HepG2 (cell line): Measurements from ENCODE around the gene MRPL2. TPM values are rescaled to one million over a fixed set of nuclear protein-coding genes. Genes with fewer than 3 reads are reported as not detected.

Experiments
- ZNF83 ChIP-seq: sonication (generic); formaldehyde crosslinking; IDR thresholded peaks from 2 replicates; pipeline ENCODE4 v1.4.0; 2020; ENCODE audit warnings: missing genetic modification reagents, mild to moderate bottlenecking, borderline replicate concordance
- polyA plus RNA-seq, 8 experiments: library from polyadenylated mRNA; depleted of rRNA in 3 of 8; stranded (reverse) in 7 of 8; unstranded in 1 of 8; fragments of >200 nt; fragmentation: Illumina TruSeq in 4 of 8; extraction: Trizol in 4 of 8; gene quantifications; 2 replicates each; pipeline versions ENCODE4 v1.2.1 to v1.2.3, GENCODE V29; 2011 to 2016; ENCODE audit warnings: low read depth in 4 of 8, missing spikeins in 1 of 8, mixed read lengths in 1 of 8; ENCODE audit not compliant: insufficient read depth in 1 of 8
- total RNA-seq, 5 experiments: library from RNA; depleted of rRNA; stranded (reverse); fragments of >200 nt; fragmentation: Illumina TruSeq; extraction: Trizol; gene quantifications; 2 replicates each; pipeline ENCODE4 v1.2.3, GENCODE V29; 2016; ENCODE audit warnings: low read depth in 1 of 5
- TF ChIP-seq, protein P1 (sequence below), 2 experiments: fragments of 450-650 bp in 1 of 2; sonication (generic) in 1 of 2; formaldehyde crosslinking in 1 of 2; IDR thresholded peaks; 2 replicates each; pipeline versions ENCODE4 v1.6.1 to v1.8.0; 2016 to 2022; ENCODE audit warnings: antibody characterized with exemption in 1 of 2, mild to moderate bottlenecking in 1 of 2, missing genetic modification reagents in 1 of 2

The MRPL2 gene
- total and polyA plus RNA-seq, 2 of the 13 experiments (the other 11 are each of a cell fraction or from before 2014, with no cell fraction given) = 56.8 to 65.6 TPM

DNA sequence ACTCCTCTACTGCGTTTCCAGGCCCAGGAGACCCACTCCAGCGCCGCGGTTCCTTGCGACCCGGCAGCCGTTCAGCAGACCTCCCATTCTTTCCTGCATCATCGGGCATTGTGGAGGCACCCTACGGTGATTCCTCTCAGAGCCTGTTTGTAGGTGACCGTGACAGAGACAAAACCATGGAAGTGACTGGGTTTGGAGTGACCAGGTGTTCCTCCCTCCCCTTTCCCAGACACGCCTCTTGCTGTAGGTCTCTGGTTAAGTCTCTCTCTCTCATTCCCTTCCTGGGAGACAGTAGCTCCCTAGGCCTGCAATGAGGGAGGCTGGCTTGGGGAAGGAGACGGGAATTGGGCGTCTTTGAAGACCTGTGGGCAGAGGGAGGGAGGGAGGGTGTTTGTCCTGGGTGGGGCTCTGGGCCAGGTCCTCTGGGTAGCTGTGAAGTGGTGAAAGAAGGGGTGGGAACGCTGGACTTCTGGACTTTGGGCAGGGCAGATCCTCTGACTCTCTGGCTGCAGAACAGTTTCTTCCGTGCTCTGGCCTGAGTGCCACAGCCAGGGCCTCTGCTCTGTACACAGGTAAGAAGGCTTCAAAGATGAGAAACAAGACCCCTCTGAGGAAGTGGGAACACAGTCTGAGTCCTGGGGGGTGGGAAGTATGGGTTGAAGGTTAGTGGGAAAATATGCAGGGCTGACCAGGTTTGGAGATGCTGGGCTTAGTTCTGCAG lies 960 bp upstream of the MRPL2 start (continued):
- TF ChIP-seq, protein P1, sequence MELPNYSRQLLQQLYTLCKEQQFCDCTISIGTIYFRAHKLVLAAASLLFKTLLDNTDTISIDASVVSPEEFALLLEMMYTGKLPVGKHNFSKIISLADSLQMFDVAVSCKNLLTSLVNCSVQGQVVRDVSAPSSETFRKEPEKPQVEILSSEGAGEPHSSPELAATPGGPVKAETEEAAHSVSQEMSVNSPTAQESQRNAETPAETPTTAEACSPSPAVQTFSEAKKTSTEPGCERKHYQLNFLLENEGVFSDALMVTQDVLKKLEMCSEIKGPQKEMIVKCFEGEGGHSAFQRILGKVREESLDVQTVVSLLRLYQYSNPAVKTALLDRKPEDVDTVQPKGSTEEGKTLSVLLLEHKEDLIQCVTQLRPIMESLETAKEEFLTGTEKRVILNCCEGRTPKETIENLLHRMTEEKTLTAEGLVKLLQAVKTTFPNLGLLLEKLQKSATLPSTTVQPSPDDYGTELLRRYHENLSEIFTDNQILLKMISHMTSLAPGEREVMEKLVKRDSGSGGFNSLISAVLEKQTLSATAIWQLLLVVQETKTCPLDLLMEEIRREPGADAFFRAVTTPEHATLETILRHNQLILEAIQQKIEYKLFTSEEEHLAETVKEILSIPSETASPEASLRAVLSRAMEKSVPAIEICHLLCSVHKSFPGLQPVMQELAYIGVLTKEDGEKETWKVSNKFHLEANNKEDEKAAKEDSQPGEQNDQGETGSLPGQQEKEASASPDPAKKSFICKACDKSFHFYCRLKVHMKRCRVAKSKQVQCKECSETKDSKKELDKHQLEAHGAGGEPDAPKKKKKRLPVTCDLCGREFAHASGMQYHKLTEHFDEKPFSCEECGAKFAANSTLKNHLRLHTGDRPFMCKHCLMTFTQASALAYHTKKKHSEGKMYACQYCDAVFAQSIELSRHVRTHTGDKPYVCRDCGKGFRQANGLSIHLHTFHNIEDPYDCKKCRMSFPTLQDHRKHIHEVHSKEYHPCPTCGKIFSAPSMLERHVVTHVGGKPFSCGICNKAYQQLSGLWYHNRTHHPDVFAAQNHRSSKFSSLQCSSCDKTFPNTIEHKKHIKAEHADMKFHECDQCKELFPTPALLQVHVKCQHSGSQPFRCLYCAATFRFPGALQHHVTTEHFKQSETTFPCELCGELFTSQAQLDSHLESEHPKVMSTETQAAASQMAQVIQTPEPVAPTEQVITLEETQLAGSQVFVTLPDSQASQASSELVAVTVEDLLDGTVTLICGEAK (IDR thresholded peaks at IDR 0.05) = no peak
- TF ChIP-seq, protein P1 (CRISPR knock-in tag; IDR thresholded peaks at IDR 0.05) = no peak; the same call in 1 of the 2 replicates
- TF ChIP-seq ZNF83 (CRISPR knock-in tag) = peak; percentile 52; the same call in 1 of the 2 replicates
